HG03342 (cell line): Measurements from ENCODE around the gene ARHGAP10.
"Not testable (repeated sequence)": the region's sequence is repeated elsewhere in the genome, so short reads cannot be mapped to it uniquely, and the experiment has no call there.

Experiments used
- ATAC-seq: cut with Tn5 transposase; IDR thresholded peaks from one replicate; pipeline ENCODE4 v1.9.1; 2021; ENCODE audit warnings: mild to moderate bottlenecking, moderate library complexity; ENCODE audit not compliant: unreplicated experiment

The ARHGAP10 gene

DNA sequence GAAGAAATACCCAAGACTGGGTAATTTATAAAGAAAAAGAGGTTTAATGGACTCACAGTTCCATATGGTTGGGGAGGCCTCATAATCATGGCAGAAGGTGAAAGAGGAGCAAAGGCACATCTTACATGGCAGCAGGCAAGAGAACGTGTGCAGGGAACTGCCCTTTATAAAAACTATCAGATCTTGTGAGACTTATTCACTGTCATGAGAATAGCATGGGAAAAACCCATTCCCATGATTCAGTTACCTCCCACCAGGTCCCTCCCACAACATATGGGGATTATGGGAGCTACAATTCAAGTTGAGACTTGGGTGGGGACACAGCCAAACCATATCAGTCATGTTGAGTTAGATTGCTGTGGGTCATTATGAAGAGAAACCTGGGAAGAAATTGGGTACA, 153.3 kb downstream of the ARHGAP10 start:
- ATAC-seq = not testable (repeated sequence)

DNA sequence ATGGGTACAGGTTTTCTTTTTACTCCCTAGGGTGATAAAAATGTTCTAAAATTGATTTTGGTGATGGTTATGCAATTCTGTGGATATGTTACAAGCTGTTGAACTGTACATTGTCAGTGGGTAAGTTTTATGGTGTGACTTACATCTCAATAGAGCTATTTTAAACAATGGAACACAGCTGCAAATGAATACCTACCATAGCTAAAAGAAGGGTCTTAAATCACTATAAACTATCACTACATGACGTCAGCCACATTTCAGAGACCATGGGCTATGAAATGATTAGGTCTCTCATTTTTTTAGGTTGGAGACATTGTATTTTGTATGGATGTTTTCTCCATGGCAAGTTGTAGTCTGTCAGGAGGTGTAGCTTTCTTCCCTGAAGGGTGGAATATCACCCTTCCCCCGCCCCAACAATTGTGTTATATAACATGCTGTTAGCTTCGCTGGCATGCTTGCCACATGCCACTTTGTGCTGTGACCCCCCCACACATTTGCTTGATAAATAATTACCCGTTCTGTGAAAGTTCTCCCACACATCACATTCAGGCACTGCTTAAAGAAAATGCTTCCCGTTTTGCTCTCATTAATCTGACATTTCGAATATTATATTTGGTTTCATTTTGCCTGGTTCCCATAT, 159.7 kb downstream of the ARHGAP10 start:
- ATAC-seq = no peak

DNA sequence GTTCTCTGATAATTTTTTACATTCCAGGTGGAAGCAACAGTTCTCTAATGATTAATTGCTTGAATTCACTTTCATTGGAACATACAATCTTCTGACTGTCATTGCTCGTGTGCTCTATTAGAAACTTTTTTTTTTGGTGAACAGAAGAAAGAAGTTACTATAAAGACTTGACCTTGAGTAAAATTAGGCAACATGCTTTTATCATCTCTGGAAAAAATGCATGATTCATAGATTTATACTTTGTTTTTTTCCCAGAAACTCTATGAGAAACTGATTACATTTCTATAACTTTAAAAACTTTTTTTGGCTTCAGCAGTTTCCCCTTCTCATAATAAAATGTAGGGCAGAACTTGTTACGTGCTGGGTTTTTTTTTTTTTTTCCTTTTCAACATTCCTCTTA, 167.6 kb downstream of the ARHGAP10 start:
- ATAC-seq = no peak

DNA sequence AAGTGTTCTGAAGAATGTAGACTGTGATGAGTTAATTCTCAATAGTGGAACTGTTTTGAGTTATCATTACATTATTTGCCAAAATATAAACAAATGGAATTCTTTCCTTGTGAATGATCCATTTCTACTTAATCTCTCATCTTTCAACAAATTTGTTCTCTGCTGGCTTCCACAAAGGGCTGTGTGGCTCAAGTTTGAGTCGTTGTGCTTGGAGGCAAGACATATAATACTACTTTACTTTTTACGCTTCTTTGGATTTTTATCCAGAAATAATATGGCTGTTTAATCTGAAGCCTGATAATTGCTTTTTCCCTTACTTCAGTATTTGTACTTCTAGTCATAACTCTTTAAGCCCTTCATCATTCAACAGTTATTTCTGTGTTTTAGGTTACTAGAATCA, 169.5 kb downstream of the ARHGAP10 start:
- no peak for ATAC-seq

DNA sequence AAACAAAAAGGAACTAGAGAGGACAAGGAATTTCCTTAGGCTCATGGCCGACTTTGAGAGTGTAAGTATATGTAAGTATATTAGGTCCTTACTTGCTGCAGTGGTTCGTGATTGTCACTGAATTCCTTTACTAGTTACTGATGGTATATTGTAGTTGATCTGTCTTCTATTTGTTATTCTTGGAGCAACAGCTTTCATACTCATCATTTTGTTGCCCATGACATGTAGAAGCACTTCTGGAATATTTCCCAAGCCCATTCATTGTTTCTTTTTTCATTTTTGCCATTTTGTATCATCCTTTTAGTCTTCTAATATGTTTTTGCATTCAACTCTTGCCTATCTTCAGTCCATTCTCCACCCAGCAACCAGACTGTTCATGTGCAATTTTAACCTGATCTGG, 170.0 kb downstream of the ARHGAP10 start:
- no peak for ATAC-seq

DNA sequence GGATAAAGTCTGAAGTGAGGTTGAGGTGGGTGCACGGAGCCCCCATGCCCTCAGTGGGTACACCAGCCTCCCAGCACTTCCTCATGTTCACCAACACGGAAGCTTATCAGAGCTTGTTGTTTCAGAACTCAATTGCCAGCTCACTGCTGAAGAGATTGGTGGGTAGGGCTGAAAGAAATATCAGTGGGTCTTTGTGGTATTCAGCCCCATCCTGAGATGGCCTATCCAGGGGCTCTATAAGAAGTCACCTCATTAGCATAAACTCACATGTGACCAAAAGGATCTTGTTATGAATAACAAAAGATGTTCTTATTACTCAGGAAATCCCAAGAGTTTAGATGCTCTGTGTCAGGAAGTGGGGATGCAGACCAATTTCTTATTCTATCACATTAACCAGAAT, 177.3 kb downstream of the ARHGAP10 start:
- ATAC-seq = no peak

DNA sequence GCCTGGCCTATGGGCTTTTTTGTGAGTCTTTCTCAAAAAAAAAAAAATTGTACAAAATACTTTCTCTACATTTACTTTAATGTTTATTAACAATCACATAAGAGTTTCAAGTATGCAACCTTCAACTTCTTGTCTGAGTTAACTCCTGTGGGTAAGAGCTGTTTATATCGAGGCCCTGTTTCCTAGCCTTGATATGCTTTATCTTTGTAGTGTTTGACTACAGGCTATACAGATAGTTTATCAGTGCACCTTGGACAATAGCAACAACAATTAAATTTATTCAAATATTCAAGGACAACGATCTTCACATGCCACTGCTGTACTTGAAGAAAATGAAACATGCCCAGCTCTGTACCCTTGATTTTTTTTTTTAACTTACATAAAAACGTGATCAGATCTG, 178.4 kb downstream of the ARHGAP10 start:
- no peak for ATAC-seq

DNA sequence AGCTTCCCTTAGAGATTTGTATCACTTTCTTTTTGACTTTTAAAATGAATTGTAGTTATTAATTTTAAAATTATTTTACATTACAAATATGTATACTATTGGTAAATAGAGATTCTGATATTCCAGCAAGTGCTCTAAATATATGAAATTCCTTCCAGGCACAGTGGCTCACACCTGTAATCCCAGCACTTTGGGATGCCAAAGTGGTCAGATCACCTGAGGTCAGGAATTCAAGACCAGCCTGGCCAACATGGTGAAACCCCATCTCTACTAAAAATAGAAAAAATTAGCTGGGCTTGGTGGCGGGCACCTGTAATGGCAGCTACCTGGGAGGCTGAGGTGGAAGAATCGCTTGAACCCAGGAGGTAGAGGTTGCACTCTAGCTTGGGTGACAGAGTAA, 180.2 kb downstream of the ARHGAP10 start:
- not testable (repeated sequence) for ATAC-seq

DNA sequence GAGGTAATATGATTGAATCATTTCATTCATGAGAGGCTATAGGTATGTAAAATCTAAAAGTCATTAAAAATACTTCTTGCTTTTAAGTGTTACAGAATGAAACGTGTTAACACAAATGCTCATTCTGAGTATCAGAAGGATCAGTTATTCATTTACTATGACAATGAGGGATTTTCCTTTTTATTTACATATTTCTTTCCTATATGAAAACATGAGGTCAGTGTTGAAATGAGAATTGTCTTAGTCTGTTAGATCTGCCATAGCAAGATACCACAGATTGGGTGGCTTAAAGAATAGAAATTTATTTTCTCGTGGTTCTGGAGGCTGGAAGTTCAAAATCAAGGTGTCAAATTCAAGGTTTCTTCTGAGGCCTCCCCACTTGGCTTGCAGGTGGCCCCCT, 181.2 kb downstream of the ARHGAP10 start:
- peak; percentile 46 for ATAC-seq

DNA sequence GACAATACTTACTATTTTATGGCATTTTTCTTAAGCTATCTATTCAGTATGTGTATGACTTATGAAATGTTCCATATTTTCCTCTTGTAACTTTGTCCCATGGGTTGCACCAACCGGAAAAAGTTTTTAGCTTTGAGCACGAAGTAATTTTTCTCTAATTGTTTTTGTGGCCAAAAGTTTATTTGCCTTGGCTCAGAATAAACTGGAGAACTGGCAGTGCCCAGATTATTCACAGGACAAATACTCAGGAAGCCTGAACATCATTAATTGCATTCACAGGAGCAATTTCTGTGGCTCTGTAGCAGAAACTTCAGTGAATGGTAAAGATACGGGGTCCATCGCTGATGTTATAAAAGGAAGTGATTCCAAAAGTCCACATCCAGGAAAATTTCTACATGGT, 184.5 kb downstream of the ARHGAP10 start:
- no peak for ATAC-seq

DNA sequence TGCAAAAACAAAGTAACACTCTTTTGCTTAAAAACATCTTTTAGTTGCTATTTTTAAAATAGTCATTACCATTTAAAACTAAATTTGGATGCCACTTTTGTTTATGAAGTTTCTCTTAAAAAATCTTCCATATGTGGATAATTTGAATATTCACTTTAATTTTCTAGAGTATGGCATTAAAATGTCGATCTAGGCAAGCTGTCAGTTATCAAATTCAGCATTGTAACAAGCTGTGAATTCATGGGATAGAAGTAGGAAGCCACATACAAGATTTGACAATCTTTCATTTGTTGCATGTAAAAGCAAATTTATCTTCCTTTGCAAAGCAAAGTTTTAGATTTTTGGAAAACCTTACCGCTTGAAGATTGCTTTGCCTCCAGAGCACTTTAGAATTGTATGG, 191.5 kb downstream of the ARHGAP10 start:
- no peak for ATAC-seq

DNA sequence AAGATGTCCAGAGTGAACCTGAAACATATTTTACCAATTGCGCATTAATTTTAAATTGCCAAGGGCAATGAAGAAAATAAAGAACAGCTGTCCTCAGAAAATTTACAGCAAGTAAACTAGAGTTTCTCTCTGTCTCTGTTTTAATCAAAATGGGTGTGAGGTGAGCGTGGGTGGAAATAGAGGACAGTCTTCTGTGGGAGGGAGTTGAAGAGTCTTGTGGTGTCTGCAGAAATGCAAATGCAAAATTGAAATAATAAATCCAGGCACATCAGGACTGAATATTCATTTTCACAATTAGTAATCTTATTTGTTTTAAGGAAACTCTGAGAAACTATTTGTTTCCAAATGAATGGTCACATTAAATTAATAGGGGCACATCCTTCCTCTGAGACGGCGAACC, 192.0 kb downstream of the ARHGAP10 start:
- ATAC-seq = no peak

DNA sequence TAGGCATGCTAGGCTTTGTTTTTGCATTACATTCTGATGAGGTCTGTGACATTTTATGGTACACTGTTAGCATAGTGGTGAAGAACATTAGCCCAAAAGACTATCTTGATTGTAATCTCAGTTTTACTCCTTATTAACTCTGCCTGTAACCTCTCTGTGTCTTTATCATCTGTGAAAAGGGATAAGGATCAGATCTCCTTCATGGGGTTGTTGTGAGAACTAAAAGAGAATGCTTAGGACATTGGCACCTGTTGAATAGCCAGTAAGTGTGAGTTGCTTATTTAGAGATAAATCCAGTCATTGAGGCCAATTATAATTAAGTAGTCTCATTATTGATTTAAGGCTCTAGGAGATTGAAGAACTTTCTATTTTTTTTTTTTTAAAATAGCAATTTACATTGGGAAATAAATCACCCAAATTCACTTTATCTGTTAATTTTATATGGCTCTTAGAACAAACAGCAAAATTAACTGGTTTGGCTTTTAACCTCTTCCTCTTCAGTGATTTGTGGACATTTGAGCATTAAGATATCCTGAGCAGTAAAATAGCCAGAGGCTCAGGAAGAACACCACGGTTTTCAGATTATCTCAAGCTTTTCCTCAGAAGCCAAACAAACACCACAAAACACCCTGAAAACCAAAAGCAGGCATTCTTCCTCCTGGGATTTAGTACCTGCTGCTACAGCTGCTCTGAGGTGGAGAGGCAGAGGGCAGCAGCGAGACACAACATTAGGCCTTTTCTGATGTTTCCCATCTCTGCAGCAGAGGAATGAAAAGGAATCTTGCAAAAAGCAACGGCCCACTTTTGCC, 192.9 kb downstream of the ARHGAP10 start:
- ATAC-seq = no peak

DNA sequence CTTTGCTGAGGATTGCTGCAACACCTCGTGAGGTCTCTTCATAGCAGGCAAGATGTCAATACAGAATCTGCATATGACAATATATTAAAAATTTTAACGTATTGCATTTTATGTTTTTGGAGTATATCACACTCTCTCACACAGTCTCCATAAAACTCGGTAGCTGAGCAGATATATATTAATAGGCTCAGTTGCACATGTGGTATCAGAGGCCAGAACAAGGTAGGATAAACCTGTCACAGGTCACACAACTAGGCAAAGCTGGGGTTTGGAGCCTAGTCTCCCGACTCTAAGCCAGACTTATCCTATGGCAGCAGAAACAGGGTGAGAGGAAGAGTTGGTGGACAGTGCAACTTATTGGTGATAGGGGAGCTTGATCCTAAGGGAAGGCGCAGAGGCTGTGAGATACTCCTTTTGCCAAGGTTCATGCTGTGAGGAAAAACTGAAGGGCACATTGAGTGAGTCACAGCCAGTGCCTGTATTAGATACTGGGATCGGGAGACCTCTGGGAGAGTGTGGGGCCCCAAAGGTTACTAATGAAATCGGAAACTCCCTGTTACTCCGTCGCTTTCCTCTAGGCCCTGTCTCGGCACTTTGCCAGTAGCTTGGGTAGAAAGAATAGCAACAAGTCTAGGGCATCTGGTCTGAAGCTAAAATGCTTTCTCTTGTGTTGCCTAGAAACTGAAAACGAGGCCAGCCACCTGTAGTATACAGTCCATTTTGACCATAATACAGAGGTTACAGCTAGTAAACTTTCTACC, 195.7 kb downstream of the ARHGAP10 start:
- no peak for ATAC-seq

DNA sequence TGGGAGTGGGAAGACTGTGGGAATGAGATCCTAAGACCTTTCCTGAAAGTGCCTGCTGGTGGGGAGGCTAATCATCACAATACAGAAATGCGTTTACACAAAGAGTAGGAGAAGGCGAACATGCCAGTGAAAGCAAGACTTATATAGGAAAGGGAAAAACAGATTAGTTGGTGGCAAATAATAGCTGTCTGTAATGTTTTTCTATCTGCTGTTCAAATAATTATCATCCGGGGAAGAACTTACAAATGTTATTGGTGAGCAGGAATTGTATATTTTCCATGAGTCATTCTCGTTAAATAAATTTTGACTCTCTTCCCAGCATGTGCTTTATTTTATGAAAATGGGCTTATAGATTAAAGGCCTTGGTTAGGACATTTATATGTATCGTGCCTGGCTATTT, 196.5 kb downstream of the ARHGAP10 start:
- no peak for ATAC-seq

DNA sequence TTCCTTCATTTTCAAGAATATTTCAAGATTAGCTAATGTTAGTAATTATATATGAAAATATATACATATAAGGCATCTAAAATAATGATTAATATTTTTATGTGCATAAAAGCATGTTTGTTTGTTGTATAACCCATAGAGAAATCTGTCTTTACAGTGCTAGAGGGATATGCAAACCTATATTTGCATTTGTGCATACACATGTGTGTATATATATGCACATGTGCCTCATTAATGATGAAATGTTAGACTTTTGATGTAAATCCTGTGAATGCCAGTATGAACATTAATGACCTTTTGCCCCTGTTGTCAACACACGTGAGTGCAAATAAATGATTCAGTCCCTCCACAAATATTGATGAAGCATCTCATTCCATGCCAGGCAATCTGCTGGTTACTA, 197.9 kb downstream of the ARHGAP10 start:
- ATAC-seq = no peak

DNA sequence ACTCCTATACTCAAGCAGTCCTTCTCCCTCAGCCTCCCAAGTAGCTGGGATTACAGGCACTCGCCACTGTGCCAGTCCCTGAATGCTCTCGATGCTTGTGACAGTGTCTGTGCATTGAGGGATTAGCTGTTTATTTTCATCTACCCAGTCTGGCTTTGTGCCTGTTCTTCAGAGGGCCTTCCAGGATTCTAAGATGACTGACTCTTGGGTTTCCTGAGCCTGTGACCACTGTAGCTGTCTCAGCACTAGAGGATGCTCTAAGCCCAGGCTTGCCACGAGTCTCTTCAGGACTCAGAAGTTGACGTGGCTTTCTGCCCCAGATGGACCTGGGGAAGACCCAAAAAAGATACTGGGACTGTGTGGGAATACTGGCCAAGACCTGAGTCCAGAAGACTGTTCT, 201.4 kb downstream of the ARHGAP10 start:
- ATAC-seq = no peak

DNA sequence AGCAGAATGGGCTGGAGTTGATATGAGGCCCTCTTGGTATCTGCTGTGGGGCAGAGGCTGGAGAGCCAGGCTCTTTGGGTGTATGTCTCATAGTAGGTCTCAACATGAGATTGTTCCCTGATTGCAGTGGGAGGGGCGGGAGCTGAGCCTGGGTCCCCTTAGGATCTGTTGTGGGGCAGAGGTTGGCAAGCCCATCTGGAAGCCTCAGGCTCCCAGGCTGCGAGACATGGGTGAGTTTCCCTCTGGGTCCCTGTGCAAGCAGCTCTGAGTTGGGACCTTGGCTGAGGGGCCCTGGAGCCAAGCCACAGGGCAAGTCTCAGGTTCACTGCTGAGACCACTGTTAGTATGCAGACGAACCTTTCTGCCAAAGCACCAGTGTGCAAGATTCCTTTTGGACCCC, 201.9 kb downstream of the ARHGAP10 start:
- ATAC-seq = no peak

DNA sequence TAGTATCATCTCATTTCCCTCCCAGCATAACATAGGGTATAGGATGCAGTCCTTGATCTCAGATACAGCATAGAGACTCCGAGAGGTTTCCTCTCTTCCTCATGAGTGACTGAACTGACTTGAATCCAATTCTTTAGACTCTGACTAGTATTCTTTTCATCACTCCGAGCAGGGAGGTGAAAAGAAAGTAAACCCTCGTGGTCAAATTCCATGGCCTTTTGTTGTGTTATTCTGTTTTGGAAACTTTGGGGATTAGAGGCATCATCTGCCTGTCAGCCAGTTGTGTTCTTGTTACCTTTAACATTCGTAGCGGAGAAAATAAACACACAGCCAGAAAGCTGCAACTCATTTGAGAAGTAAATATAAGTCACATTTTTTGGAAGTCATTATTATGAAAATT, 206.6 kb downstream of the ARHGAP10 start:
- ATAC-seq = no peak

DNA sequence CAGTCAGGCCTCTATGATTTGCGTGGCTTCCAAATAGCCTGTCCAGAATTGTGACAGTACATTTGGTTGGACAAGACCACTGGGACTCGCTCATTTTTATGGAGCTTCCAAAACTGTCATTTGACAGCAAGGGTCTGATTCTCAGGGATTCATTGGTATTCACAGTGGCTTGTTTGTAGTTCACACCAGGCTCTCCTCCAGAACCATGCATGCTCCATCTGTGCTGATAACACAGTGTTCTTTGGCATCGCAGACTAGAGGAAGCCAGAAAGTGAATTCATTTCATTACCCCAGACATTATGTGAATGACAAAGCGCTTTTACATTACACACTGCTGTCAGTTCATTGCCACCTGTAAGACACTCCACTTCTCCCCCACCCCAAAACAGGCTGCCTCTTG, 208.3 kb downstream of the ARHGAP10 start:
- ATAC-seq = no peak

DNA sequence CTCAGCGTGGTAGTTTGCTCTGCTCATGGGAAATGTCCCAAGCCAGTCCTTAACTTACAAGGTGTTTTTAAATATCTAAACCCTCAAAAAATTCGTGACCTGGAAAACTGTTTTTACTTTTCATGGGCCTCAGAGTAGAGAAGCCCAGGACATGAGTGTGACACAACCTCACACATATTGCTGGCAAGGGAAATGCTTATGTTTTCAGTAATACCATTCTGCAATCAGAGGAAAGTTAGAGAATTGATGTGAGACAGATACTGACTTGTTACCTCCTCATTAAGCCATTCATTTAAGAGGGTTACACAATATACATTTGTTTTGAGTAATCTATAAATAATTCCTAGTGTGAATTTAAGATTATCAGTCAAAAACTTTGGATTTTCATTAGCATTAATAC, 209.5 kb downstream of the ARHGAP10 start:
- no peak for ATAC-seq

DNA sequence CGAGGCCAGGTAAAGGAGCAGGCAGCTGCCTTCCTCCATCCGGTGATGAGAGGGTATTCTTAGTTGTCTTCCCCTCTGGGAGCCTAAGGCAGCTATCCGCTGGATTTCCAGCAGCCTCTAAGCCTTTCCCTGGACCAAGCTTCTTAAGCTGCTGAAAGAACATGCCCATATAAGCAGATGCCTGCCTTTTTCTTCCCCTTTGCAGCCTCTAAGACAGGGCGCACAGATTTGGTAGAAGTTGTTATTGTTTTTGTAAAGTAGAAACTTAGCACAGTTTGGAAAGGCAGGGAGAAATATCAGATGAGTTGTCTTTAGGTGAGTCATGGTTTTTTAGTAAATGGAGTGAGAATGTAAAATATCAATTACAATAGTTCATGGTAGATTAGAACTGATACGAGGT, 210.8 kb downstream of the ARHGAP10 start:
- peak; percentile 41 for ATAC-seq
